Heart right ventricle (tissue), 16 donors: Measurements from ENCODE around the gene MIS18A. TPM values are rescaled to one million over a fixed set of nuclear protein-coding genes. Genes with fewer than 3 reads are reported as not detected.

Source experiments
- ATAC-seq, 8 donors: fragments of 200-7000 bp; cut with Tn5 transposase; one replicate each; pipeline ENCODE4 v1.9.1; 2020; ENCODE audit warnings: mild to moderate bottlenecking in 8 of 8, moderate library complexity in 8 of 8, moderate number of reproducible peaks in 1 of 8
- DNase-seq, 2 donors: peaks; one replicate each; pipeline ENCODE4 v3.0.0-alpha.2; 2020
- H3K27ac ChIP-seq, 10 donors: fragments of 200-600 bp; sonication (generic) in 2 of 10; one replicate each; pipeline versions ENCODE4 v1.5.0 to v1.8.0; 2020 to 2022; ENCODE audit warnings: mild to moderate bottlenecking in 3 of 10
- H3K27me3 ChIP-seq, 7 donors: fragments of 200-600 bp; one replicate each; pipeline ENCODE4 v1.8.0; 2021 to 2022; ENCODE audit warnings: mild to moderate bottlenecking in 2 of 7
- H3K36me3 ChIP-seq, 9 donors: fragments of 200-600 bp; sonication (generic) in 1 of 9; one replicate each; pipeline versions ENCODE4 v1.5.0 to v1.8.0; 2020 to 2022; ENCODE audit warnings: mild to moderate bottlenecking in 2 of 9
- H3K4me1 ChIP-seq, 9 donors: fragments of 200-600 bp; sonication (generic) in 1 of 9; one replicate each; pipeline versions ENCODE4 v1.5.0 to v1.8.0; 2020 to 2022; ENCODE audit warnings: mild to moderate bottlenecking in 4 of 9
- H3K4me3 ChIP-seq, 10 donors: fragments of 200-600 bp; sonication (generic) in 2 of 10; one replicate each; pipeline versions ENCODE4 v1.5.0 to v1.8.0; 2020 to 2022; ENCODE audit warnings: mild to moderate bottlenecking in 7 of 10, moderate library complexity in 2 of 10
- H3K9me3 ChIP-seq, 11 donors: fragments of 200-600 bp in 10 of 11; sonication (generic) in 2 of 11; one replicate each; pipeline versions ENCODE4 v1.5.0 to v1.8.0; 2013 to 2022; ENCODE audit warnings: mild to moderate bottlenecking in 2 of 11, control low read depth in 1 of 11, moderate library complexity in 1 of 11
- CTCF ChIP-seq, 9 donors: fragments of 200-600 bp; sonication (generic) in 2 of 9; IDR thresholded peaks; one replicate each; pipeline versions ENCODE4 v1.5.0 to v1.8.0; 2021 to 2022; ENCODE audit warnings: antibody characterized with exemption in 9 of 9, mild to moderate bottlenecking in 5 of 9, moderate library complexity in 1 of 9
- WGBS, 2 donors: extraction: QIAGEN DNeasy Blood & Tissue Kit; methylation state at CpG; one replicate each; pipeline ENCODE4 v1.1.7; 2013; ENCODE audit warnings: inconsistent platforms in 1 of 2; 5-methylcytosine and 5-hydroxymethylcytosine counted together
- intact Hi-C, 10 donors: fragments of 100-400 bp; cut with DNase I; formaldehyde crosslinking; loops; one replicate each; pipeline versions ENCODE4 v1.11.1 to v1.14.2; 2022
- long read RNA-seq, 3 donors: library from polyadenylated mRNA; unstranded; transcript quantifications; one replicate each; pipeline ENCODE4 v2.0.0, GENCODE V29; 2020 to 2021
- polyA plus RNA-seq, 2 donors: library from polyadenylated mRNA; stranded (reverse); fragments of 200-250 nt; gene quantifications; one replicate each; pipeline ENCODE4 v1.2.3, GENCODE V29; 2013
- total RNA-seq, 10 donors: library from RNA; stranded (reverse); fragmentation: NEBNext Ultra II Directional in 3 of 10; extraction: Animal tissue kit (Norgen Biotek cat#: 25700) in 3 of 10; gene quantifications; one replicate each; pipeline versions ENCODE4 v1.2.1 to v1.2.4, GENCODE V29; 2021 to 2023
- donor health status: Arrhythmogenic right ventricular cardiomyopathy.
- donor health status: ischemic (EF 13 %, LVEDD 7.1; RV severe dilation, severe dysfunction).
- donor health status: healthy with polysubstance abuse.
- donor health status: DM: no; HTN: yes; CAD: no.
- donor health status: DM: no; HTN: no; CAD: no.
- donor health status: ischemic (EF 25% LVEDD 6.9; RV normal size, moderate dysfunction).
- donor health status: ischemic (EF 25% LVEDD 5.7; RV mildly dilated, moderate dysfunction).
- donor health status: healthy.
- donor health status: DM: yes; HTN: yes; CAD: no.
- donor health status: Ischemic cardiomyopathy.
- donor health status: ischemic (EF 35%, LVEDD 5.7; RV mildly dilated, moderate dysfunction).
- donor health status: nonischemic (EF 11% LVEDD 7.7; RV severe dilation, severe dysfunction).
- donor health status: DM: yes; HTN: yes; CAD: no.
- donor health status: PGD.
- donor health status: ischemic (EF 29% LVEDD 5.4; RV normal size, mild dysfunction).
- donor health status: nonischemic (EF 23%, LVEDD 6.1; RV moderate dilation, normal function).

The MIS18A gene
- total RNA-seq (1 to 10 TPM; 1.8 to 3.6 (median 2.7) TPM), polyA plus RNA-seq (1 to 10 TPM; 2.6 to 3.1 TPM)
- long read RNA-seq, donor 1, transcript MIS18A-201 (5 exons, 1,575 nt) = major isoform, 6 of 7 reads
- long read RNA-seq, donor 1, partial matches to known transcripts = 0 of 7 reads
- long read RNA-seq, donor 1, other reads (novel, unspliced or antisense) = 1 of 7 reads
- long read RNA-seq, donor 2, partial matches to known transcripts = 0 of 4 reads
- long read RNA-seq, donor 2, other reads (novel, unspliced or antisense) = 1 of 4 reads
- long read RNA-seq, donor 3, transcript MIS18A-201 (5 exons, 1,575 nt) = major isoform, 6 of 7 reads
- long read RNA-seq, donor 3, partial matches to known transcripts = 1 of 7 reads
- long read RNA-seq, donor 3, other reads (novel, unspliced or antisense) = 0 of 7 reads

- intact Hi-C loops = no loop called here
- WGBS, 2 donors = 0 to 1% methylated on average over 69 of the region's 69 CpGs
- Histone ChIP-seq H3K27me3 (no peaks in the 10 kb centered on the region), H3K27ac (peak within 1 kb of the TSS in 9 of 10 donors; percentile 4 to 69 (median 51)), H3K4me1 (peaks cover 0 to 26% (median 19%) of the 10 kb centered on the region in 9 donors), H3K36me3 (peaks cover 0 to 11% (median 0%) of the 10 kb centered on the region in 9 donors), H3K9me3 (no peaks in the 10 kb centered on the region), H3K4me3 (peak within 1 kb of the TSS; percentile 60 to 97 (median 84))
- peak in 5 of 9 donors; percentile 4 to 40 (median 31) for TF ChIP-seq CTCF (IDR thresholded peaks at IDR 0.05)
- ATAC-seq (peak; percentile 96 to 99 (median 98)), DNase-seq (peak; percentile 95 to 97)
These were observed at the start of gene MIS18A for GRCh38 chr21:32278518-32279376. Gene MIS18A, minus strand, starts transcription at chr21:32279049. Its CDS starts 35 bp downstream, at chr21:32279014.

- Histone ChIP-seq H3K4me1 (peaks cover 5 to 60% (median 24%) of the 10 kb centered on the region in 9 donors), H3K27me3 (no peaks in the 10 kb centered on the region), H3K27ac (peak overlapping the region; percentile 43 to 90 (median 74)), H3K4me3 (no peak overlapping the region), H3K36me3 (peaks cover 0 to 72% (median 32%) of the 10 kb centered on the region in 9 donors), H3K9me3 (no peaks in the 10 kb centered on the region)
- intact Hi-C loops = loop anchor here in 1 of 10 donors (5.0 kb wide), 1 partner anchor 34 kb away; no protein-coding TSS in a partner anchor
- WGBS, 2 donors = 29 to 37% methylated on average over 3 of the region's 3 CpGs
- no peak for TF ChIP-seq CTCF (IDR thresholded peaks at IDR 0.05)
- DNase-seq (no peak), ATAC-seq (peak in 7 of 8 donors; percentile 38 to 87 (median 73))
These were observed 49.7 kb upstream of the MIS18A start for GRCh38 chr21:32328595-32328994.

GRCh38 chr21:32325706-32326105 is 46.9 kb upstream of the MIS18A start:
- Histone ChIP-seq H3K36me3 (peaks cover 0 to 74% (median 42%) of the 10 kb centered on the region in 9 donors), H3K27me3 (no peaks in the 10 kb centered on the region), H3K4me3 (no peak overlapping the region), H3K27ac (peak overlapping the region in 3 of 10 donors; percentile 2 to 35 (median 12)), H3K4me1 (peaks cover 5 to 53% (median 24%) of the 10 kb centered on the region in 9 donors), H3K9me3 (no peaks in the 10 kb centered on the region)
- intact Hi-C loops = loop anchor here in 1 of 10 donors (5.0 kb wide), 1 partner anchor 37 kb away; no protein-coding TSS in a partner anchor
- 90 to 92% methylated on average over 8 of the region's 8 CpGs for WGBS, 2 donors
- no peak for DNase-seq
- no peak for TF ChIP-seq CTCF (IDR thresholded peaks at IDR 0.05)
- no peak for ATAC-seq

GRCh38 chr21:32322676-32323075 is 43.8 kb upstream of the MIS18A start:
- ATAC-seq (no peak), DNase-seq (no peak)
- no peak for TF ChIP-seq CTCF (IDR thresholded peaks at IDR 0.05)
- no peaks in the 10 kb centered on the region for H3K27me3 ChIP-seq
- no peak overlapping the region for H3K4me3 ChIP-seq
- WGBS, 2 donors = 92 to 94% methylated on average over 10 of the region's 10 CpGs
- intact Hi-C loops = no loop called here
- H3K9me3 ChIP-seq = no peaks in the 10 kb centered on the region
- H3K36me3 ChIP-seq = peaks cover 0 to 92% (median 71%) of the 10 kb centered on the region in 9 donors
- H3K27ac ChIP-seq = no peak overlapping the region
- H3K4me1 ChIP-seq = peaks cover 0 to 39% (median 5%) of the 10 kb centered on the region in 9 donors
